ENCODE data around the gene MAST3.

GRCh38 chr19:18059902-18060301 lies 37.7 kb upstream of the MAST3 start:
- TF ChIP-seq CTCF (IDR thresholded peaks at IDR 0.05; ENCODE audit: low read depth, low read length, missing input control) = no peak
- no peak for TF ChIP-seq TAF1 (conservative IDR thresholded peaks at IDR 0.05)
- TF ChIP-seq FOXA1 (IDR thresholded peaks at IDR 0.05) = no peak
- no peak for TF ChIP-seq REST (IDR thresholded peaks at IDR 0.05)
- TF ChIP-seq MAX (IDR thresholded peaks at IDR 0.05) = no peak

Data from liver (tissue), 3 donors.